AG08395 (cell line): Measurements from ENCODE around the gene PPP1R2C.

Experiments
- DNase-seq: peaks from one replicate; pipeline ENCODE4 v3.0.0; 2012; ENCODE audit warnings: mixed read lengths, low spot score

The PPP1R2C gene

DNA sequence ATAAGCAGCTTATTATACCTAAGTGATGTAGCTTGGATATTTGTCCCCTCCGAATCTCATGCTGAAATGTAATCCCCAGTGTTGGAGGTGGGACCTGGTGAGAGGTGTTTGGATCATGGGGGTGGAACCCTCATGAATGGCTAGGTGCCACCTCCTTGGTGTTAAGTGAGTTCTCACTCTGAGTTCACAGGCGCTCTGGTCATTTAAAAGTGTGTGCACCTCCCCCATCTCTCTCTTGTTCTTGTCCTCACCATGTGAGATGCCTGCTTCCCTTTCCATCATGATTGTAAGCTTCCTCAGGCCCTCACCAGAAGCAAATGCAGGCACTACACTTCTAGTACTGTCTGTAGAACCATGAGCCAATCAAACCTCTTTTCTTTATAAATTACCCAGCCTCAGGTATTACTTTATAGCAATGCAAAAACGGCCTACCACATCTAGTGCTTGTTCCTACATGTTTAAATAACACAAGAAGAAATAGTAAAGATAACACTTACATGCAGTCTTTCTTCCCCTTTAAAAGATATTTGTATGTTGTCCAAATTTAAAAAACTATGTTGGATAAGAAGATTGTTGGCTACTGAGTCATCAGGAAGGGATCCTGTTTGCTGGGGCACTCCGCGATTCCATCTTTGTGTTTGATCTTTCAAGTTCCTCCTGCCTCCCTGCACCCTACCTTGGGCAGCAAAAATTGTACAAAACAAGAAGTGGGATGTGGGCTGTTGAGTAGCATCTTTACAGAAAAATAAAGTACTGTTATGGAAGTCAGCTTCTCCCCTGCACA is 29.7 kb downstream of the PPP1R2C start:
- DNase-seq: peak; percentile 66

DNA sequence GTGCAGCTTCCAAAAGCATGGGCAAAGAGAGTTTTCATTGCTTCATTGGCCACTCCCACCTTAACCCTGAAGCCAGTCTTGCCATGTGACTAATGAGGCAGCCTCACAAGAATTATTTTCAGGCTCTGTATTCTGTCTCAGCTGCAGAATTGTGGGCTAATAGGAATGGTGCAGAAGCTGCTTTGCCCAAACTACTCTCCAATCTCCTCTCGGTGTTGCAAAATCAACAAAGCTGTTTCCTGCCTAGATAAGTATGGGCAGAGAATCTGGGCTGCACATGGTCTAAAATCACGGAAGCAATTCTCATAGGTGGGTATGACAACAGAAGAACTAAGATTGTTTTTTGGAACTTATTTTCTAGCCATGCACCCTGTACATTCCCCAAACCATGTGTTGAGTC is 31.4 kb downstream of the PPP1R2C start:
- DNase-seq: peak; percentile 57

DNA sequence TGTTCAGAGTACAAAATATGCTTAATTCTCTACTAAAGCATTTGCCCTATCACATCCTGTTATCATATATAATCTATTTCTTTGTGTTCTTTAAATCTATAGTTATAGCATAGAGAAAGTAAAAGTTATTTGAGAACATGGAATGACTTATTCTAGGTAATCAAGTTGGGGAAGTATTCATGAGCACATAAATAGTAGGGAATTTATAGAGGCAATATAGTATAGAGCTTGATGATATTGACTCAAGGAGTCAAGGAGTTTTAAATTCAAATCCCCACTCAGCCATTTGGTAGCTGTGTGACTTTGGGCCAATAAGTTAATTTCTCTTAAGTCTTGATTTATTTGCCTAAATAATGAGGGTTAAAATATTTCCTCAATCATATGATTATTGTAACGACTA is 37.5 kb downstream of the PPP1R2C start:
- DNase-seq: no peak

DNA sequence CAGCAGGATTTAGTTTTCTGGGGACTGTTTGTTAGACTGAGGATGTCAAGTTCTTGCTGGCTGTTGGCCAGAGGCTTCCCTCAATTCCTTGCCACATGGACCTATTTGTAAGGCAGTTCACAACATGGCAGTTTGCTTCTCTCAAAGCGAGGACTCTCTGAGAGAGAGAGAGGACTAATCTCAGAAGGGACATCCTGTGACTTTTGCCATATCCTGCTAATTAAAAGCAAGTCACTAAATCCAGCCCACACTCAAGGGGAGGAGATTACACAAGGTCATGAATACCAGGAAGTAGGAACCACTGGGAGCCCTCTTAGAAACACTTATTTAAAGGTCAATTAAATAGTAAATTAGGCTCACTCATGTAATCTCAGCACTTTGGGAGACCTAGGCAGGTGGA is 38.2 kb downstream of the PPP1R2C start:
- DNase-seq: no peak

DNA sequence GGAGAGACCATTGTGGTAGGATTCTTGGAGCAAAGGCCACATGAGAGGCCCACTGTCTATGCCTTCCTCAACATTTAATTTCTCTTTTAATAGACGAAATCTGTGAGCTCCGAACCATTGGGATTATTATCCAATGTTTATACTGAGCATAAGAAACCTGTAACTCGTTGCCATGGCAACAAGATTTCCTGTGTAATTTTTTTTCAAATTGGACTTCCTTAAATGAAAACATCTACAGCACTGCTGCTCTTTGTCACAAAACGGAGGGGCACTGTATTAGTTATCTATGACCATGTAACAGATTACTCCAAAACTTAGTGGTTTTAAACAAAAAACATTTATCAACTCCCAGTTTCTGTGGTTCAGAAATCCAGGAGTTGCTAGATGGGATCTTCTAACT is 38.7 kb downstream of the PPP1R2C start:
- DNase-seq: no peak

DNA sequence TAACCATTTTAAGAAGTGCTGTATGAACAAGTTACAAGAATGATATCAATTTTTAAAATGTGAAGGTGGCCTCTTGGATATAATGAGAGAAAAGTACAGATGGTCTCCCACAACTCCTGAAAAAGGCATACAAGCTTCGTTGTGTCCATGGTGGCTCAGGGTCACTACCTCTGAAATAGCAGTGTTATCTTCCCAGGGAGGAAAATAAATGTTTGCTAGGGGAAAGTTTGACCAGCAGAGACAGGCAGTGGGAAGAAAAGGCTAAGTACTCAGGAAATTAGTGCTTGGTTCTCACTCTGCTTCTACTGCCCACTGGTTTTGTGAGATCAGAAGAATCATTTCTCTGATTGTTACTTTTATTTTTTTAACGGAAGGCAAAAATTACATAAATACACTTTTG is 39.4 kb downstream of the PPP1R2C start:
- no peak for DNase-seq

DNA sequence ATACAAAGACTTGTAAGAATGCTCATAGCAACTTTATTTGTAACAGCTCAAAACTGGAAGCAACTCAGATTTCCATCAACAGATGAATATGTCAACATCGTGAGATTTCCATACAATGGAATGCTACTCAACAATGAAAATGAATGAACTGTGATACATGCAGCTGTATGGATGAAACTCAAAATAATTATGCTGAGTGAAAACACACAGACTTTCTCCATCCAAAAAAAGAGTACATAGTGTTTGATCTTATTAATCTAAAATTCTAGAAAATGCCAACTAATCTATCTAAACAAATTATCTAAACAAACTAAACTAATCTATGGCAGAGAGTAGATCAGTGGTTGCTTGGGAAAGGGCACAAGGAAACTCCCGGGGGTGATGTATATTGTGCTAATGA is 42.7 kb downstream of the PPP1R2C start:
- DNase-seq: no peak

DNA sequence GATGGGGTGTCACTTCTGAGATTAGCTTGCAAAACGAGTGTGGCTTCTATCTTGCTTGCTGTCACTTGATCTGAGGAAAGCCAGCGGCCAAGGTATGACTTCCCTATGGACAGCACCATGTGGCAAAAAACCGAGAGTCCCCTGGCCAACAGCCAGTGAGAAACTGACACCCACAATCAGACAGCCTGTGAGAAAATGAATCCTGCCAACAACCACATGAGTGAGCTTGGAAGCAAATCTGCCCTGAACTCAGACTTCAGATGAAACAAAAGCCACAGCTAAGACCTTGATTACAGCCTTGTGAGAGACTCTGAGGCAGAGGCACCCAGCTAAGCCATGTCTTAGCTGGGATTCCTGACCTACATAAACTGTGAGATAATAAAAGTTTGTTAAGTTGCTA is 45.5 kb downstream of the PPP1R2C start:
- DNase-seq: no peak
